Measurements from ENCODE around the gene MEGF6. TPM values are rescaled to one million over a fixed set of nuclear protein-coding genes. Genes with fewer than 3 reads are reported as not detected.

Gene MEGF6
- total RNA-seq, 2 experiments from 2014 or later, result 57.5 to 62.2 TPM

DNA sequence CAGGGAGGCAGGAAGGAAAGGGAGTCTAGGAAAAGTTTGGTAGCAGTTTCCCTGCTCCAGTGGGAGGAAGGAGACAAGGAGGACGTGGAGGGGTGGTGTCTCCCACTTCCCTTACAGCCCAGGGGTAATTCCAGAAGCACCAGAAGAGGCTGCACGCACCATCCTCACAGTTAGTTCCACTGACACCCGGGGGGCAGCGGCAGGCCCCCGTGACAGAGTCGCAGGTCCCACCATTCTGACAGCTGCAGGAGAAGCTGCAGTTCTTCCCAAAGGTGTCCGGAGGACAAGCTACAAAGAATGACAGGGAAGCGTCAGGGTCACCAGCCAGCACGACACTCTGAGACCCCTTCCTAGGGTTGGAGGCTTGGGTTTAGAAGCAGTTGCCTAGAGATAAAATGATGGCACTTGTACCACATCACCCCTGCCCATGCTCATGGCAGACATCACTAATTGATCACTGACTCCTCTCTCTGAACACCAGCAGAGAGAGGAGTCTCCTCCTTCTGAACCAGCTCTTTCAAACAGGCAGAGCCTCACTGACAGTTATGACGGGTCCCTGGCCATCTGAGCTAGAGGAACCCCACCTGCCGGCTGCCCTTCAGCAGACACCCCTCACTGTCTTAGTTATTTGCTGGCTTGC lies 103.6 kb downstream of the MEGF6 start:
- Mint-ChIP-seq H3K4me3 (no peak overlapping the region), H3K4me1 (ENCODE audit: low read depth) (no peaks in the 10 kb centered on the region), H3K36me3 (ENCODE audit: low read depth) (peaks cover 20% of the 10 kb centered on the region), H3K9me3 (no peaks in the 10 kb centered on the region), H3K27me3 (no peaks in the 10 kb centered on the region), H3K27ac (no peak overlapping the region)
- Histone ChIP-seq H3K4me1 (ENCODE audit: insufficient read depth, low read length) (no peaks in the 10 kb centered on the region), H3K27ac (ENCODE audit: low read depth in 1 of 2, low read length in 2 of 2) (no peak overlapping the region), H3K27me3 (ENCODE audit: control insufficient read depth in 1 of 2, insufficient read depth in 2 of 2, low read length in 2 of 2) (no peaks in the 10 kb centered on the region), H3K9me3 (ENCODE audit: control insufficient read depth in 1 of 2, insufficient read depth in 1 of 2, low read length in 2 of 2) (no peaks in the 10 kb centered on the region), H3K4me3 (ENCODE audit: low read length) (no peak overlapping the region), H3K36me3 (ENCODE audit: insufficient read depth, low read length) (peaks cover 7% of the 10 kb centered on the region)
- POLR2A ChIA-PET, result no interaction called here
- TF ChIP-seq, protein P1, sequence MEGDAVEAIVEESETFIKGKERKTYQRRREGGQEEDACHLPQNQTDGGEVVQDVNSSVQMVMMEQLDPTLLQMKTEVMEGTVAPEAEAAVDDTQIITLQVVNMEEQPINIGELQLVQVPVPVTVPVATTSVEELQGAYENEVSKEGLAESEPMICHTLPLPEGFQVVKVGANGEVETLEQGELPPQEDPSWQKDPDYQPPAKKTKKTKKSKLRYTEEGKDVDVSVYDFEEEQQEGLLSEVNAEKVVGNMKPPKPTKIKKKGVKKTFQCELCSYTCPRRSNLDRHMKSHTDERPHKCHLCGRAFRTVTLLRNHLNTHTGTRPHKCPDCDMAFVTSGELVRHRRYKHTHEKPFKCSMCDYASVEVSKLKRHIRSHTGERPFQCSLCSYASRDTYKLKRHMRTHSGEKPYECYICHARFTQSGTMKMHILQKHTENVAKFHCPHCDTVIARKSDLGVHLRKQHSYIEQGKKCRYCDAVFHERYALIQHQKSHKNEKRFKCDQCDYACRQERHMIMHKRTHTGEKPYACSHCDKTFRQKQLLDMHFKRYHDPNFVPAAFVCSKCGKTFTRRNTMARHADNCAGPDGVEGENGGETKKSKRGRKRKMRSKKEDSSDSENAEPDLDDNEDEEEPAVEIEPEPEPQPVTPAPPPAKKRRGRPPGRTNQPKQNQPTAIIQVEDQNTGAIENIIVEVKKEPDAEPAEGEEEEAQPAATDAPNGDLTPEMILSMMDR (IDR thresholded peaks at IDR 0.05), result no peak
- no peak for DNase-seq
- intact Hi-C loops (cut with DNase I, micrococcal nuclease), result no loop called here
- CTCF ChIA-PET, result no interaction called here
- ATAC-seq (ENCODE audit: poor library complexity), result no peak

DNA sequence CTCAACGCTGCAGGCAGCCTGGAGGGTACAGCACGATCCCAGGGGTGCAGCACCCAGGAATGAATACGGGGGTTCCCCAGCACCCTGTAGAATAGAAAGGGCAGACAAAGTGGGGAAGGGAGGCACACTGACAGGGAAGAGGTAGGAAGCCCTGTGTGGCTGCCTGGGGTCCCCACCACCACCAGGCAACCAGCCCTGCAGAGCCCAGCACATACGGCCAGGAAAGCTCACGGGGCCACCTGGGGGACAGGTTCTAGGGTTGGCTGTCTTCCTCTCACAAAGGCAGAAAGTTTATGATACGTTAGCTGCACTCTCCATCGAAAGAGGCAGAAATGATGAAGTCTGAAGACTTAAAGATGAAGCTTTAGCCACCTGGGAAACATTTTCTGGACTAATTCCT lies 104.4 kb downstream of the MEGF6 start:
- no peak overlapping the region for H3K27ac Mint-ChIP-seq
- H3K36me3 ChIP-seq (ENCODE audit: insufficient read depth, low read length), result peaks cover 7% of the 10 kb centered on the region
- ChIA-PET POLR2A (no interaction called here), CTCF (no interaction called here)
- no peaks in the 10 kb centered on the region for H3K9me3 Mint-ChIP-seq
- ATAC-seq (ENCODE audit: poor library complexity), result no peak
- H3K27me3 ChIP-seq (ENCODE audit: control insufficient read depth in 1 of 2, insufficient read depth in 2 of 2, low read length in 2 of 2), result no peaks in the 10 kb centered on the region
- no peak overlapping the region for H3K4me3 Mint-ChIP-seq
- no peaks in the 10 kb centered on the region for H3K4me1 Mint-ChIP-seq (ENCODE audit: low read depth)
- no peaks in the 10 kb centered on the region for H3K9me3 ChIP-seq (ENCODE audit: control insufficient read depth in 1 of 2, insufficient read depth in 1 of 2, low read length in 2 of 2)
- H3K4me1 ChIP-seq (ENCODE audit: insufficient read depth, low read length), result no peaks in the 10 kb centered on the region
- peaks cover 20% of the 10 kb centered on the region for H3K36me3 Mint-ChIP-seq (ENCODE audit: low read depth)
- no peak overlapping the region for H3K27ac ChIP-seq (ENCODE audit: low read depth in 1 of 2, low read length in 2 of 2)
- intact Hi-C loops (cut with DNase I, micrococcal nuclease), result no loop called here
- TF ChIP-seq, protein P1 (IDR thresholded peaks at IDR 0.05), result no peak
- H3K4me3 ChIP-seq (ENCODE audit: low read length), result no peak overlapping the region
- DNase-seq, result no peak
- H3K27me3 Mint-ChIP-seq, result no peaks in the 10 kb centered on the region

DNA sequence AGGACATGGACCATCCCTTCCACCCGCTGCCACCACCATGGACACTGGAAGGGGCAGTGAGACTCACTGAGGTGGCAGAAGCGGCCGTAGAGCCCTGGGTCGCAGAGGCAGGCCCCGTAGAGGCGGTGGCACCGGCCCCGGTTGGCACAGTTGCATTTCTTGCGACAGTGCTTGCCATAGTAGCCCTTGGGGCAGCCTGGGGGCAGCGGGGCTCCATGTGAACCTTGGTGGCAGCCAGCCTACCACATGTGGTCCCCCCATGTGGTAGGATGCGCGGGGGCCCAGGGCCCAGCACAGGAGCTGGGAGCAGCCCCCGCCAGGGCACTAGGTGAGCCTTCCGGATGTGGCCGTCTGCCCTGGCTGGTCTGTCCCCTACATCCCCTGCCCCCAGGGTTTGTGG lies 105.3 kb downstream of the MEGF6 start:
- ChIA-PET CTCF (no interaction called here), POLR2A (no interaction called here)
- TF ChIP-seq, protein P1 (IDR thresholded peaks at IDR 0.05), result no peak
- H3K36me3 Mint-ChIP-seq (ENCODE audit: low read depth), result peaks cover 20% of the 10 kb centered on the region
- no peaks in the 10 kb centered on the region for H3K27me3 Mint-ChIP-seq
- no peak overlapping the region for H3K27ac Mint-ChIP-seq
- DNase-seq (no peak), ATAC-seq (ENCODE audit: poor library complexity) (no peak)
- H3K9me3 Mint-ChIP-seq, result no peaks in the 10 kb centered on the region
- H3K4me3 Mint-ChIP-seq, result no peak overlapping the region
- no peaks in the 10 kb centered on the region for H3K9me3 ChIP-seq (ENCODE audit: control insufficient read depth in 1 of 2, insufficient read depth in 1 of 2, low read length in 2 of 2)
- peaks cover 7% of the 10 kb centered on the region for H3K36me3 ChIP-seq (ENCODE audit: insufficient read depth, low read length)
- no peaks in the 10 kb centered on the region for H3K4me1 Mint-ChIP-seq (ENCODE audit: low read depth)
- H3K27ac ChIP-seq (ENCODE audit: low read depth in 1 of 2, low read length in 2 of 2), result no peak overlapping the region
- H3K4me1 ChIP-seq (ENCODE audit: insufficient read depth, low read length), result no peaks in the 10 kb centered on the region
- H3K27me3 ChIP-seq (ENCODE audit: control insufficient read depth in 1 of 2, insufficient read depth in 2 of 2, low read length in 2 of 2), result no peaks in the 10 kb centered on the region
- intact Hi-C loops (cut with DNase I, micrococcal nuclease), result no loop called here
- no peak overlapping the region for H3K4me3 ChIP-seq (ENCODE audit: low read length)

Measured in CD4-positive, alpha-beta T cell (primary cell).